Liver (tissue), 9 donors: Measurements from ENCODE around the gene PRKCD. TPM values are rescaled to one million over a fixed set of nuclear protein-coding genes. Genes with fewer than 3 reads are reported as not detected.

ENCODE experiments used
- DNase-seq: peaks from one replicate; pipeline ENCODE4 v3.0.0-alpha.2; 2017; ENCODE audit warnings: low spot score
- H3K27ac ChIP-seq, 2 donors: one replicate each; pipeline ENCODE4 v1.7.0; 2013; ENCODE audit warnings: inconsistent platforms in 2 of 2, low read length in 2 of 2, control low read depth in 1 of 2, low read depth in 1 of 2, mild to moderate bottlenecking in 1 of 2
- H3K27me3 ChIP-seq, 4 donors: one replicate each; pipeline versions ENCODE4 v1.6.1 to v1.7.0; 2013; ENCODE audit warnings: low read length in 3 of 4, inconsistent platforms in 1 of 4, mild to moderate bottlenecking in 1 of 4, moderate library complexity in 1 of 4; ENCODE audit not compliant: control insufficient read depth in 4 of 4, insufficient read depth in 4 of 4
- H3K36me3 ChIP-seq, 4 donors: one replicate each; pipeline versions ENCODE4 v1.6.1 to v1.7.0; 2013; ENCODE audit warnings: low read length in 3 of 4, mild to moderate bottlenecking in 3 of 4, low read depth in 1 of 4, moderate library complexity in 1 of 4; ENCODE audit not compliant: control insufficient read depth in 4 of 4, insufficient read depth in 3 of 4
- H3K4me1 ChIP-seq, 4 donors: one replicate each; pipeline versions ENCODE4 v1.6.1 to v1.7.0; 2013; ENCODE audit warnings: low read length in 3 of 4, mild to moderate bottlenecking in 3 of 4, moderate library complexity in 1 of 4; ENCODE audit not compliant: control insufficient read depth in 4 of 4, insufficient read depth in 4 of 4
- H3K4me3 ChIP-seq, 3 donors: one replicate each; pipeline versions ENCODE4 v1.6.1 to v1.7.0; 2013; ENCODE audit warnings: low read length in 3 of 3, control low read depth in 1 of 3, low read depth in 1 of 3, mild to moderate bottlenecking in 1 of 3
- H3K9ac ChIP-seq, 2 donors: one replicate each; pipeline ENCODE4 v1.7.0; 2013; ENCODE audit warnings: low read length in 2 of 2, mild to moderate bottlenecking in 2 of 2, moderate library complexity in 2 of 2, control low read depth in 1 of 2, low read depth in 1 of 2
- H3K9me3 ChIP-seq, 4 donors: one replicate each; pipeline versions ENCODE4 v1.6.1 to v1.7.0; 2013; ENCODE audit warnings: low read length in 3 of 4; ENCODE audit not compliant: control insufficient read depth in 4 of 4
- EGR1 ChIP-seq, 2 donors: IDR thresholded peaks; 2 replicates each; pipeline ENCODE4 v1.6.1; 2016 to 2018; ENCODE audit warnings: antibody characterized with exemption in 2 of 2, low read depth in 2 of 2
- FOXA1 ChIP-seq: IDR thresholded peaks from 2 replicates; pipeline ENCODE4 v1.6.1; 2016; ENCODE audit warnings: antibody characterized with exemption
- FOXA2 ChIP-seq: IDR thresholded peaks from 2 replicates; pipeline ENCODE4 v1.6.1; 2016; ENCODE audit warnings: antibody characterized with exemption
- GABPA ChIP-seq, 2 donors: IDR thresholded peaks in 1 of 2; conservative IDR thresholded peaks in 1 of 2; 2 replicates each; pipeline ENCODE4 v1.6.1; 2016; ENCODE audit warnings: antibody characterized with exemption in 2 of 2, mild to moderate bottlenecking in 1 of 2, moderate library complexity in 1 of 2
- HNF4A ChIP-seq, 2 donors: conservative IDR thresholded peaks; 2 replicates each; pipeline ENCODE4 v1.6.1; 2016; ENCODE audit warnings: antibody characterized with exemption in 2 of 2, mild to moderate bottlenecking in 2 of 2
- HNF4G ChIP-seq: IDR thresholded peaks from 2 replicates; pipeline ENCODE4 v1.6.1; 2016; ENCODE audit warnings: antibody characterized with exemption
- JUND ChIP-seq, 2 donors: IDR thresholded peaks; 2 replicates each; pipeline ENCODE4 v1.6.1; 2016; ENCODE audit warnings: antibody characterized with exemption in 2 of 2
- NR2F2 ChIP-seq: IDR thresholded peaks from 2 replicates; pipeline ENCODE4 v1.6.1; 2016; ENCODE audit warnings: antibody characterized with exemption
- RAD21 ChIP-seq, 2 donors: IDR thresholded peaks; 2 replicates each; pipeline ENCODE4 v1.6.1; 2016; ENCODE audit warnings: antibody characterized with exemption in 2 of 2, mild to moderate bottlenecking in 2 of 2
- RXRA ChIP-seq, 2 donors: IDR thresholded peaks; 2 replicates each; pipeline ENCODE4 v1.6.1; 2017 to 2018; ENCODE audit warnings: antibody characterized with exemption in 2 of 2, mild to moderate bottlenecking in 1 of 2
- SP1 ChIP-seq: IDR thresholded peaks from 2 replicates; pipeline ENCODE4 v1.6.1; 2018; ENCODE audit warnings: antibody characterized with exemption, mild to moderate bottlenecking
- TAF1 ChIP-seq: conservative IDR thresholded peaks from 2 replicates; pipeline ENCODE4 v1.6.1; 2016; ENCODE audit warnings: antibody characterized with exemption, mild to moderate bottlenecking
- YY1 ChIP-seq: IDR thresholded peaks from 2 replicates; pipeline ENCODE4 v1.6.1; 2016; ENCODE audit warnings: antibody characterized with exemption, mild to moderate bottlenecking
- WGBS: extraction: QIAGEN DNeasy Blood & Tissue Kit; methylation state at CpG from one replicate; pipeline ENCODE4 v1.1.7; 2013; 5-methylcytosine and 5-hydroxymethylcytosine counted together
- polyA plus RNA-seq, 2 donors: library from polyadenylated mRNA; stranded (reverse) in 1 of 2; unstranded in 1 of 2; fragments of 200-250 nt in 1 of 2; fragments of >200 nt in 1 of 2; fragmentation: Nextera tagmentation in 1 of 2; extraction: Ambion mirVana in 1 of 2; gene quantifications; one replicate each; pipeline versions ENCODE4 v1.2.1 to v1.2.3, GENCODE V29; 2013 to 2015
- total RNA-seq, 2 donors: library from RNA; depleted of rRNA; stranded (reverse); fragments of >200 nt; gene quantifications; one replicate each; pipeline ENCODE4 v1.2.3, GENCODE V29; 2014
- TF ChIP-seq, protein P1 (sequence below): IDR thresholded peaks from 2 replicates; pipeline ENCODE4 v1.6.1; 2016; ENCODE audit warnings: antibody characterized with exemption
- TF ChIP-seq, protein P2 (sequence below): IDR thresholded peaks from 2 replicates; pipeline ENCODE4 v1.6.1; 2016; ENCODE audit warnings: antibody characterized with exemption
- TF ChIP-seq, protein P3 (sequence below): IDR thresholded peaks from 2 replicates; pipeline ENCODE4 v1.6.1; 2016; ENCODE audit warnings: antibody characterized with exemption
- TF ChIP-seq, protein P4 (sequence below): fragments of 150-350 bp; IDR thresholded peaks from 2 replicates; pipeline ENCODE4 v1.5.1; 2017; ENCODE audit warnings: improper control_type of control experiment, low read depth, low read length; ENCODE audit not compliant: missing input control
- TF ChIP-seq, protein P5 (sequence below): IDR thresholded peaks from 2 replicates; pipeline ENCODE4 v1.6.1; 2016; ENCODE audit warnings: antibody characterized with exemption, mild to moderate bottlenecking
- donor health status: healthy.
- donor health status: healthy.
- donor health status: healthy.
- donor health status: healthy.
- donor health status: healthy.

The PRKCD gene
- total and polyA plus RNA-seq, 4 donors, result 3.1 to 7.3 (median 3.4) TPM

DNA sequence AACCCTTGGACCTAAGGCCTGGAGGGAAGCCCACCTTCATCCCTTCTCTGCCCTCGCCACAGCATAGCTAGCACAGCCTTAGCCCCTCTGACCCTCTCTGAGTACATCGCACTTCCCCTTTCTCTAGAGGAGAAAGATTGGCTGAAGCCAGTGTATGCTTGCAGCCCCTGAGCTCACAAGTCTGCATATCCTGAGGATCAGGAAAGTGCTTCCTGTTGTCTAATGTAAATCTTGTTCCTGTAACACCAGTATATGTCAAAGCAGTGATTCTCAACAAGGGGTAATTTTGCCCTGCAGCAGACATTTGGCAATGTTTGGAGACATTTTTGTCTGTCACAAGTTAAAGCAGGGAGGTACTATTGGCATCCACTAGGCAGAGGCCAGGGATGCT lies 2.2 kb upstream of the PRKCD start (continued):
- TF ChIP-seq, protein P1, sequence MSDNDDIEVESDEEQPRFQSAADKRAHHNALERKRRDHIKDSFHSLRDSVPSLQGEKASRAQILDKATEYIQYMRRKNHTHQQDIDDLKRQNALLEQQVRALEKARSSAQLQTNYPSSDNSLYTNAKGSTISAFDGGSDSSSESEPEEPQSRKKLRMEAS, result no peak
- no peak for TF ChIP-seq HNF4A (conservative IDR thresholded peaks at IDR 0.05)

DNA sequence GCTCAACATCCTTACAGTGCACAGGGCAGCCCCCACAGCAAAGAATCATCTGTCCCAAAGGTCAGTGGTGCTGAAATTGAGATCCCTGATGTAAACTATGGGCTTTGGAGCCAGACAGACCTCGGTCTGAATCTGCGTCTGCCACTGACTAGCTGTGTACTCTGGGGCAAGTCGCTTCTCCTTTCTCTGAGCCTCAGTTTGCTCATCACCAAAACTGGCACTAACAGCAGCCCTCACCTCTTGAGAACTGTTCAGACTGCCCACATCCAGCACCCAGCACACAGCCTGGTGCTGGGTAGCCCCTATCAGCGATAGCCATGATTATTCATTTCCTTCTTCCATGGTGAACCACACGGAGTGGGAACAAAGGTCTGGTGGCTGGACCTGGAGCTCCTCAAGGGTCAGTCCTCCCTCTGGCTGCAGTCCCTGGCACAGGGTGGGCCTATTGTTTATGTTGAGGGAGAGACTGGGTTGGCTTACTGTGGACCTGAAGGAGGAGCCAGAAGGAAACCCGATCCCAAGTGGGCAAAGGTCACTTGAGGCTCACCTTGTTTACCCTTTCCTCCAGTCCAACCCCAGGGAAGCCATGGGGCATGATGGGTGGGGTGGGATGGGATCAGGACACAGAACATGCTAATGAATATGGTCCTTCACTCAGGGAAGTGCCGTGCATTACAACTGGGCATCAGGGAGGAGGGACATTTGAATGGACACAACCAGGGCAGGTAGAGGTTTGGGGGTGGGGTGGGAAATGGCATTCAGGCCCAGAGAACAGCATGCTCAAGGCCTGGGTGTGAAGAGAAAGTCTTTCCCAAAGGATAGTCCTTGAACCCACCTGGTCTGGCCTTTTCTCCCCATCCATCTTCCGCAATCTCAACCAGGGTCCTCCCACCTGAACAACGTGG lies 1.6 kb upstream of the PRKCD start:
- Histone ChIP-seq H3K9me3 (no peaks in the 10 kb centered on the region), H3K27ac (no peak overlapping the region), H3K4me3 (no peak overlapping the region), H3K27me3 (no peaks in the 10 kb centered on the region), H3K4me1 (peaks cover 17 to 45% (median 37%) of the 10 kb centered on the region in 4 donors), H3K36me3 (no peaks in the 10 kb centered on the region), H3K9ac (no peak overlapping the region)
- DNase-seq, result peak; percentile 58
- TF ChIP-seq, protein P1, result no peak
- TF ChIP-seq SP1 (peak; percentile 83), EGR1 (IDR thresholded peaks at IDR 0.05; ENCODE audit: low read depth in 2 of 2) (no peak), TAF1 (no peak), HNF4G (peak; percentile 74), GABPA (IDR thresholded peaks at IDR 0.05 in 1 of 2, conservative IDR thresholded peaks at IDR 0.05 in 1 of 2) (no peak), JUND (IDR thresholded peaks at IDR 0.05) (no peak), FOXA2 (no peak), NR2F2 (peak; percentile 79), HNF4A (conservative IDR thresholded peaks at IDR 0.05) (peak; percentile 70 to 78), YY1 (no peak), RXRA (IDR thresholded peaks at IDR 0.05) (peak; percentile 74 to 91), RAD21 (IDR thresholded peaks at IDR 0.05) (no peak), FOXA1 (no peak)
- TF ChIP-seq, protein P2, sequence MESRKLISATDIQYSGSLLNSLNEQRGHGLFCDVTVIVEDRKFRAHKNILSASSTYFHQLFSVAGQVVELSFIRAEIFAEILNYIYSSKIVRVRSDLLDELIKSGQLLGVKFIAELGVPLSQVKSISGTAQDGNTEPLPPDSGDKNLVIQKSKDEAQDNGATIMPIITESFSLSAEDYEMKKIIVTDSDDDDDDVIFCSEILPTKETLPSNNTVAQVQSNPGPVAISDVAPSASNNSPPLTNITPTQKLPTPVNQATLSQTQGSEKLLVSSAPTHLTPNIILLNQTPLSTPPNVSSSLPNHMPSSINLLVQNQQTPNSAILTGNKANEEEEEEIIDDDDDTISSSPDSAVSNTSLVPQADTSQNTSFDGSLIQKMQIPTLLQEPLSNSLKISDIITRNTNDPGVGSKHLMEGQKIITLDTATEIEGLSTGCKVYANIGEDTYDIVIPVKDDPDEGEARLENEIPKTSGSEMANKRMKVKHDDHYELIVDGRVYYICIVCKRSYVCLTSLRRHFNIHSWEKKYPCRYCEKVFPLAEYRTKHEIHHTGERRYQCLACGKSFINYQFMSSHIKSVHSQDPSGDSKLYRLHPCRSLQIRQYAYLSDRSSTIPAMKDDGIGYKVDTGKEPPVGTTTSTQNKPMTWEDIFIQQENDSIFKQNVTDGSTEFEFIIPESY, result no peak
- TF ChIP-seq, protein P3, sequence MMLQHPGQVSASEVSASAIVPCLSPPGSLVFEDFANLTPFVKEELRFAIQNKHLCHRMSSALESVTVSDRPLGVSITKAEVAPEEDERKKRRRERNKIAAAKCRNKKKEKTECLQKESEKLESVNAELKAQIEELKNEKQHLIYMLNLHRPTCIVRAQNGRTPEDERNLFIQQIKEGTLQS, result no peak
- TF ChIP-seq, protein P4, sequence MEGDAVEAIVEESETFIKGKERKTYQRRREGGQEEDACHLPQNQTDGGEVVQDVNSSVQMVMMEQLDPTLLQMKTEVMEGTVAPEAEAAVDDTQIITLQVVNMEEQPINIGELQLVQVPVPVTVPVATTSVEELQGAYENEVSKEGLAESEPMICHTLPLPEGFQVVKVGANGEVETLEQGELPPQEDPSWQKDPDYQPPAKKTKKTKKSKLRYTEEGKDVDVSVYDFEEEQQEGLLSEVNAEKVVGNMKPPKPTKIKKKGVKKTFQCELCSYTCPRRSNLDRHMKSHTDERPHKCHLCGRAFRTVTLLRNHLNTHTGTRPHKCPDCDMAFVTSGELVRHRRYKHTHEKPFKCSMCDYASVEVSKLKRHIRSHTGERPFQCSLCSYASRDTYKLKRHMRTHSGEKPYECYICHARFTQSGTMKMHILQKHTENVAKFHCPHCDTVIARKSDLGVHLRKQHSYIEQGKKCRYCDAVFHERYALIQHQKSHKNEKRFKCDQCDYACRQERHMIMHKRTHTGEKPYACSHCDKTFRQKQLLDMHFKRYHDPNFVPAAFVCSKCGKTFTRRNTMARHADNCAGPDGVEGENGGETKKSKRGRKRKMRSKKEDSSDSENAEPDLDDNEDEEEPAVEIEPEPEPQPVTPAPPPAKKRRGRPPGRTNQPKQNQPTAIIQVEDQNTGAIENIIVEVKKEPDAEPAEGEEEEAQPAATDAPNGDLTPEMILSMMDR, result peak; percentile 2
- TF ChIP-seq, protein P5, sequence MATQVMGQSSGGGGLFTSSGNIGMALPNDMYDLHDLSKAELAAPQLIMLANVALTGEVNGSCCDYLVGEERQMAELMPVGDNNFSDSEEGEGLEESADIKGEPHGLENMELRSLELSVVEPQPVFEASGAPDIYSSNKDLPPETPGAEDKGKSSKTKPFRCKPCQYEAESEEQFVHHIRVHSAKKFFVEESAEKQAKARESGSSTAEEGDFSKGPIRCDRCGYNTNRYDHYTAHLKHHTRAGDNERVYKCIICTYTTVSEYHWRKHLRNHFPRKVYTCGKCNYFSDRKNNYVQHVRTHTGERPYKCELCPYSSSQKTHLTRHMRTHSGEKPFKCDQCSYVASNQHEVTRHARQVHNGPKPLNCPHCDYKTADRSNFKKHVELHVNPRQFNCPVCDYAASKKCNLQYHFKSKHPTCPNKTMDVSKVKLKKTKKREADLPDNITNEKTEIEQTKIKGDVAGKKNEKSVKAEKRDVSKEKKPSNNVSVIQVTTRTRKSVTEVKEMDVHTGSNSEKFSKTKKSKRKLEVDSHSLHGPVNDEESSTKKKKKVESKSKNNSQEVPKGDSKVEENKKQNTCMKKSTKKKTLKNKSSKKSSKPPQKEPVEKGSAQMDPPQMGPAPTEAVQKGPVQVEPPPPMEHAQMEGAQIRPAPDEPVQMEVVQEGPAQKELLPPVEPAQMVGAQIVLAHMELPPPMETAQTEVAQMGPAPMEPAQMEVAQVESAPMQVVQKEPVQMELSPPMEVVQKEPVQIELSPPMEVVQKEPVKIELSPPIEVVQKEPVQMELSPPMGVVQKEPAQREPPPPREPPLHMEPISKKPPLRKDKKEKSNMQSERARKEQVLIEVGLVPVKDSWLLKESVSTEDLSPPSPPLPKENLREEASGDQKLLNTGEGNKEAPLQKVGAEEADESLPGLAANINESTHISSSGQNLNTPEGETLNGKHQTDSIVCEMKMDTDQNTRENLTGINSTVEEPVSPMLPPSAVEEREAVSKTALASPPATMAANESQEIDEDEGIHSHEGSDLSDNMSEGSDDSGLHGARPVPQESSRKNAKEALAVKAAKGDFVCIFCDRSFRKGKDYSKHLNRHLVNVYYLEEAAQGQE, result peak; percentile 85
- 36% methylated on average over 9 of the region's 9 CpGs for WGBS
